K562 (cell line): ENCODE measurements around the gene ACP5. TPM values are rescaled to one million over a fixed set of nuclear protein-coding genes. Genes with fewer than 3 reads are reported as not detected.
A peak's percentile ranks its signal among the peaks of the same experiment; 100 is the strongest.

ENCODE experiments used
- ATAC-seq: fragments of 200-7000 bp; cut with Tn5 transposase; 3 replicates; pipeline ENCODE4 v1.9.1; 2020; ENCODE audit warnings: moderate library complexity
- BruUV-seq: library from RNA; stranded (reverse); fragments of 400-500 nt; replicated peaks from 2 replicates; lab custom pipeline; 2021; lab: Mats Ljungman, UMichigan
- CTCF ChIA-PET: fragments of 300-600 bp; formaldehyde crosslinking; extraction: SDS; loops from one replicate; lab custom pipeline; 2021; ENCODE audit warnings: low intra/inter-chr PET ratio; lab: Yijun Ruan, JAX
- POLR2A ChIA-PET: fragments of 300-600, 350-650 bp; sonication (Branson Sonifier 250); formaldehyde crosslinking; extraction: SDS; loops from one replicate; lab custom pipeline; 2021; ENCODE audit warnings: antibody characterized with exemption, inconsistent platforms; lab: Yijun Ruan, JAX
- DNase-seq, 4 experiments: peaks; one replicate each; pipeline versions ENCODE4 v3.0.0 to v3.0.0-alpha.2; 2011 to 2018; ENCODE audit warnings: low spot score in 3 of 4, mixed read lengths in 3 of 4; ENCODE audit errors: extremely low read depth in 1 of 4
- FAIRE-seq: peaks from 2 replicates; lab custom pipeline; 2011; peaks lifted over from hg19 to GRCh38; lab: Jason Lieb, UNC
- H2AFZ ChIP-seq: 2 replicates; pipeline ENCODE4 v1.6.0; 2011; ENCODE audit warnings: low read depth, low read length, control low read depth, inconsistent platforms
- H3K27ac ChIP-seq: fragments of 200-600 bp; 3 replicates; pipeline ENCODE4 v1.8.0; 2011; ENCODE audit warnings: low read depth, mild to moderate bottlenecking, control low read depth, inconsistent platforms, low read length, moderate library complexity, mixed read lengths; ENCODE audit errors: extremely low read depth
- H3K27me3 ChIP-seq, 2 experiments: fragments of 300-600 bp in 1 of 2; 2 replicates in 1 of 2; 3 replicates in 1 of 2; pipeline versions ENCODE4 v1.6.0 to v1.8.0; 2011; ENCODE audit warnings: inconsistent platforms in 2 of 2, low read length in 2 of 2, mild to moderate bottlenecking in 1 of 2, mixed read lengths in 1 of 2, moderate library complexity in 1 of 2; ENCODE audit not compliant: control insufficient read depth in 2 of 2, insufficient read depth in 2 of 2
- H3K36me3 ChIP-seq: fragments of 300-600 bp; 3 replicates; pipeline ENCODE4 v1.8.0; 2011; ENCODE audit warnings: mild to moderate bottlenecking, low read length, inconsistent platforms; ENCODE audit not compliant: control insufficient read depth, insufficient read depth
- H3K4me1 ChIP-seq, 2 experiments: fragments of 200-600 bp in 1 of 2; replicated peaks in 1 of 2; 2 replicates in 1 of 2; 3 replicates in 1 of 2; pipeline versions ENCODE4 v1.5.1 to v1.8.0; 2011; ENCODE audit warnings: inconsistent platforms in 2 of 2, low read length in 2 of 2, mild to moderate bottlenecking in 1 of 2, mixed read lengths in 1 of 2, moderate library complexity in 1 of 2; ENCODE audit not compliant: control insufficient read depth in 2 of 2, insufficient read depth in 2 of 2
- H3K4me2 ChIP-seq: 2 replicates; pipeline ENCODE4 v1.6.1; 2011; ENCODE audit warnings: low read length, control low read depth, inconsistent platforms, mixed read lengths; ENCODE audit not compliant: insufficient read depth
- H3K4me3 ChIP-seq: fragments of 200-600 bp; sonication (generic), shearing (Covaris generic); 2 replicates; pipeline ENCODE4 v1.5.1; 2016; ENCODE audit warnings: control low read depth, inconsistent platforms
- H3K79me2 ChIP-seq: fragments of 200-600 bp; 3 replicates; pipeline ENCODE4 v1.8.0; 2011; ENCODE audit warnings: low read length, inconsistent platforms; ENCODE audit not compliant: control insufficient read depth, insufficient read depth
- H3K9ac ChIP-seq, 2 experiments: 2 replicates each; pipeline versions ENCODE4 v1.6.0 to v1.6.1; 2011; ENCODE audit warnings: low read depth in 2 of 2, low read length in 2 of 2, control low read depth in 1 of 2, inconsistent platforms in 1 of 2, mild to moderate bottlenecking in 1 of 2, mixed read lengths in 1 of 2; ENCODE audit not compliant: insufficient read depth in 1 of 2
- H3K9me1 ChIP-seq: one replicate; pipeline ENCODE4 v1.6.0; 2011; ENCODE audit warnings: inconsistent platforms, mild to moderate bottlenecking, low read length, moderate library complexity; ENCODE audit not compliant: control insufficient read depth, insufficient read depth
- H3K9me3 ChIP-seq: replicated peaks from 2 replicates; pipeline ENCODE4 v1.5.1; 2011; ENCODE audit warnings: low read depth, low read length, inconsistent platforms; ENCODE audit not compliant: control insufficient read depth, insufficient read depth
- H4K20me1 ChIP-seq: replicated peaks from 2 replicates; pipeline ENCODE4 v1.6.1; 2011; ENCODE audit warnings: low read length, inconsistent platforms, mixed read lengths; ENCODE audit not compliant: control insufficient read depth, insufficient read depth
- BCOR ChIP-seq: fragments of 450-650 bp; IDR thresholded peaks from 2 replicates; pipeline ENCODE4 v1.6.1; 2016
- CREM ChIP-seq: IDR thresholded peaks from 2 replicates; pipeline ENCODE4 v1.6.1; 2014; ENCODE audit warnings: antibody characterized with exemption, low read depth
- DACH1 ChIP-seq: fragments of 450-650 bp; IDR thresholded peaks from 2 replicates; pipeline ENCODE4 v1.6.1; 2018; ENCODE audit not compliant: partially characterized antibody
- ESRRB ChIP-seq: fragments of 250-450 bp; sonication (Bioruptor Pico); IDR thresholded peaks from 2 replicates; pipeline ENCODE4 v1.5.0; 2020; ENCODE audit warnings: mild to moderate bottlenecking, moderate library complexity, borderline replicate concordance
- EWSR1 ChIP-seq: fragments of 450-650 bp; IDR thresholded peaks from 2 replicates; pipeline ENCODE4 v1.6.1; 2018; ENCODE audit warnings: borderline replicate concordance, mild to moderate bottlenecking, low read depth, moderate library complexity; ENCODE audit not compliant: partially characterized antibody
- HIVEP1 ChIP-seq: fragments of 250-450 bp; sonication (Bioruptor Pico); IDR thresholded peaks from 2 replicates; pipeline ENCODE4 v1.4.0; 2020; ENCODE audit warnings: mild to moderate bottlenecking
- MXI1 ChIP-seq: IDR thresholded peaks from 2 replicates; pipeline ENCODE4 v1.6.1; 2011; ENCODE audit warnings: low read depth, mild to moderate bottlenecking, improper control_type of control experiment, low read length
- POLR2G ChIP-seq: fragments of 200-400 bp; formaldehyde crosslinking; IDR thresholded peaks from 2 replicates; pipeline ENCODE4 v1.6.1; 2017; ENCODE audit warnings: low read depth, mild to moderate bottlenecking, antibody characterized with exemption, low read length, moderate library complexity
- RBFOX2 ChIP-seq: fragments of 200-400 bp; formaldehyde crosslinking; IDR thresholded peaks from 2 replicates; pipeline ENCODE4 v1.6.1; 2017; ENCODE audit warnings: low read depth, mild to moderate bottlenecking, low read length, moderate library complexity
- RBM22 ChIP-seq: fragments of 200-400 bp; formaldehyde crosslinking; IDR thresholded peaks from 2 replicates; pipeline ENCODE4 v1.6.1; 2018; ENCODE audit warnings: low read length, low read depth; ENCODE audit not compliant: poor library complexity, severe bottlenecking
- RFX7 ChIP-seq: fragments of 250-450 bp; sonication (Bioruptor Pico); IDR thresholded peaks from 2 replicates; pipeline ENCODE4 v1.5.1; 2021; ENCODE audit warnings: mild to moderate bottlenecking
- YY1 ChIP-seq, 3 experiments: IDR thresholded peaks; 2 replicates each; pipeline ENCODE4 v1.6.1; 2011; ENCODE audit warnings: low read length in 2 of 3, mild to moderate bottlenecking in 2 of 3, moderate library complexity in 2 of 3, borderline replicate concordance in 1 of 3, control low read depth in 1 of 3, low read depth in 1 of 3; ENCODE audit not compliant: insufficient read depth in 3 of 3, insufficient replicate concordance in 2 of 3, control insufficient read depth in 1 of 3, insufficient read length in 1 of 3; ENCODE audit errors: extremely low read depth in 1 of 3
- ZNF644 ChIP-seq: fragments of 200-800 bp; sonication (Bioruptor generic); IDR thresholded peaks from 2 replicates; pipeline ENCODE4 v1.6.1; 2016; ENCODE audit warnings: low read depth, missing genetic modification characterization, missing compliant biosample characterization
- ZNF695 ChIP-seq: fragments of 450-650 bp; formaldehyde crosslinking; IDR thresholded peaks from 2 replicates; pipeline ENCODE4 v1.4.0; 2020; ENCODE audit warnings: mild to moderate bottlenecking, moderate library complexity
- ZSCAN29 ChIP-seq: fragments of 450-650 bp; IDR thresholded peaks from 2 replicates; pipeline ENCODE4 v1.6.1; 2017
- WGBS: fragments of 100-300 bp; shearing (Covaris generic); methylation state at CpG from one replicate; pipeline ENCODE4 v1.1.6; 2016; ENCODE audit warnings: low coverage, mixed read lengths; ENCODE audit not compliant: insufficient coverage; ENCODE audit errors: missing lambda C conversion rate; 5-methylcytosine and 5-hydroxymethylcytosine counted together
- in situ Hi-C: fragments of 300-500 bp; cut with MboI; formaldehyde crosslinking; loops from 4 replicates; pipeline ENCODE4 v1.15.0; 2018; ENCODE audit warnings: inconsistent platforms, mixed read lengths
- intact Hi-C: fragments of 100-400 bp; cut with micrococcal nuclease; formaldehyde crosslinking; loops from 2 replicates; pipeline ENCODE4 v1.14.2; 2022
- polyA plus RNA-seq, 8 experiments: library from polyadenylated mRNA; depleted of rRNA in 4 of 8; stranded (reverse) in 5 of 8; unstranded in 3 of 8; fragments of >200 nt; fragmentation: Nextera tagmentation in 2 of 8; fragmentation: Illumina TruSeq in 1 of 8; extraction: Ambion mirVana in 2 of 8; extraction: Trizol in 1 of 8; gene quantifications; 2 replicates each; pipeline versions ENCODE4 v1.2.1 to v1.2.3, GENCODE V29; 2011 to 2014; ENCODE audit warnings: inconsistent platforms in 1 of 8, missing spikeins in 1 of 8
- total RNA-seq, 7 experiments: library from RNA; depleted of rRNA in 6 of 7; stranded (reverse); fragments of >200 nt in 6 of 7; fragmentation: Illumina TruSeq in 2 of 7; extraction: Trizol in 2 of 7; gene quantifications; 2 replicates each; pipeline versions ENCODE4 v1.2.1 to v1.2.3, GENCODE V29; 2011 to 2021; ENCODE audit warnings: low replicate concordance in 1 of 7
- TF ChIP-seq, protein P1 (sequence below), 3 experiments: IDR thresholded peaks in 2 of 3; conservative IDR thresholded peaks in 1 of 3; 2 replicates each; pipeline ENCODE4 v1.5.1; 2011 to 2012; ENCODE audit warnings: low read length in 3 of 3, mild to moderate bottlenecking in 3 of 3, control low read depth in 2 of 3, improper control_type of control experiment in 1 of 3, inconsistent platforms in 1 of 3, low read depth in 1 of 3, mixed read lengths in 1 of 3, moderate library complexity in 1 of 3; ENCODE audit not compliant: insufficient read depth in 2 of 3
- TF ChIP-seq, protein P2 (sequence below), 2 experiments: fragments of 450-650 bp in 1 of 2; sonication (generic) in 1 of 2; formaldehyde crosslinking; conservative IDR thresholded peaks; 2 replicates each; pipeline versions ENCODE4 v1.4.0 to v1.8.1; 2020 to 2022; ENCODE audit warnings: mild to moderate bottlenecking in 1 of 2, missing genetic modification reagents in 1 of 2
- TF ChIP-seq, protein P3 (sequence below): sonication (generic); formaldehyde crosslinking; IDR thresholded peaks from 2 replicates; pipeline ENCODE4 v1.8.0; 2022; ENCODE audit warnings: missing genetic modification reagents, mild to moderate bottlenecking, moderate library complexity, borderline replicate concordance

ACP5 gene
- total and polyA plus RNA-seq, 9 of the 15 experiments (the other 6 are each of a cell fraction or from before 2014, with no cell fraction given), result 0.06 to 1.1 (median 0.31) TPM; not detected in 1

DNA sequence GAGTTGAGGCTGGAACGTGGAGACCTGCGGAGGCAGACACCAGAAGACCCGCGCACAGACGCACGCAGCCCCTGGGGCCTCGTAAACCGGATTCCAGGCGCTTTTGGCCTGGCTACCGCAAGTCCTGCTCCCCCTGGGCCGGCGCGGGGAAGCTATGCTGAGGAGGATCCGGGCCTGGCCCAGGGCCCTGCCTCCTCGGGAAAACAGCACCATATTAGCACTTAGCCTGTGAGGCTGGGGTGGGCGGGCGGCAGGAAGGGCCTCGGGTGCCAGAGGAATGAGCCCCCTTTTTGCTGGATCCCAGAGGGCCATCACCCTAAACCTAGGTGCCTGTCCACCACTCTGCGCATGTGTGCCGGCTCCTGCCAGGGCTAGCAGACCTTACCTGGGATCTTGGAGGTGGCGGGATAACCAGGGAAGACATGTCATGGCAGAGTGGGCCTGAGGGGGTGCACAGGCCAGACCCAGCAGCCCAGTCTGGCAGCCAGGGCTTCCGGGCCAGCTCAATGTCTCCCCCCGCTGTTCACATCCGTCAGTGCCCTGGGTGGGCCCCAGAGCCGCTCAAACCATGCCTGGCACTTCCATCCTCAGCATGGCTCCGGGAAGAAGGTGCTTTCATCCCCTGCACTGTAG, 25.7 kb downstream of the ACP5 start:
- peaks cover 3% of the 10 kb centered on the region for H3K9me1 ChIP-seq
- no peak overlapping the region for H3K4me3 ChIP-seq
- in situ Hi-C loops (no loop called here), intact Hi-C loops (loop anchor here (1.0 kb wide), 1 partner anchor 55 kb away; no protein-coding TSS in a partner anchor)
- peaks cover 9% of the 10 kb centered on the region; the same call in 1 of the 2 replicates for H4K20me1 ChIP-seq
- ChIA-PET CTCF (interaction anchor here (0.5 kb wide), 1 partner anchor 66 kb away, joined by 5 read pairs; no protein-coding TSS in a partner anchor), POLR2A (interaction anchor here (0.5 to 0.8 kb wide), 3 partner anchors 9 to 90 kb away, joined by 3 to 5 read pairs (median 4); no protein-coding TSS in a partner anchor)
- H3K4me2 ChIP-seq, result no peak overlapping the region
- peak overlapping the region in 1 of 2 experiments; percentile 26; a peak in 1 of 4 replicates for H3K9ac ChIP-seq
- BruUV-seq, result no TSS peak
- H3K36me3 ChIP-seq, result peaks cover 45% of the 10 kb centered on the region; the same call in 1 of the 3 replicates
- 79% methylated on average over 20 of the region's 26 CpGs for whole genome bisulfite sequencing
- H2AFZ ChIP-seq, result no peak overlapping the region
- H3K27me3 ChIP-seq, result no peaks in the 10 kb centered on the region
- ATAC-seq, result peak; percentile 89
- H3K27ac ChIP-seq, result no peak overlapping the region; the same call in 2 of the 3 replicates
- DNase-seq, result peak in 3 of 4 experiments; percentile 49 to 62 (median 54)
- peaks cover 1 to 36% of the 10 kb centered on the region in 2 experiments; a peak in 4 of 5 replicates for H3K4me1 ChIP-seq
- H3K9me3 ChIP-seq, result no peaks in the 10 kb centered on the region
- H3K79me2 ChIP-seq, result peaks cover 16% of the 10 kb centered on the region
- no peak for FAIRE-seq
- TF ChIP-seq, protein P1, sequence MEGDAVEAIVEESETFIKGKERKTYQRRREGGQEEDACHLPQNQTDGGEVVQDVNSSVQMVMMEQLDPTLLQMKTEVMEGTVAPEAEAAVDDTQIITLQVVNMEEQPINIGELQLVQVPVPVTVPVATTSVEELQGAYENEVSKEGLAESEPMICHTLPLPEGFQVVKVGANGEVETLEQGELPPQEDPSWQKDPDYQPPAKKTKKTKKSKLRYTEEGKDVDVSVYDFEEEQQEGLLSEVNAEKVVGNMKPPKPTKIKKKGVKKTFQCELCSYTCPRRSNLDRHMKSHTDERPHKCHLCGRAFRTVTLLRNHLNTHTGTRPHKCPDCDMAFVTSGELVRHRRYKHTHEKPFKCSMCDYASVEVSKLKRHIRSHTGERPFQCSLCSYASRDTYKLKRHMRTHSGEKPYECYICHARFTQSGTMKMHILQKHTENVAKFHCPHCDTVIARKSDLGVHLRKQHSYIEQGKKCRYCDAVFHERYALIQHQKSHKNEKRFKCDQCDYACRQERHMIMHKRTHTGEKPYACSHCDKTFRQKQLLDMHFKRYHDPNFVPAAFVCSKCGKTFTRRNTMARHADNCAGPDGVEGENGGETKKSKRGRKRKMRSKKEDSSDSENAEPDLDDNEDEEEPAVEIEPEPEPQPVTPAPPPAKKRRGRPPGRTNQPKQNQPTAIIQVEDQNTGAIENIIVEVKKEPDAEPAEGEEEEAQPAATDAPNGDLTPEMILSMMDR (IDR thresholded peaks at IDR 0.05 in 2 of 3, conservative IDR thresholded peaks at IDR 0.05 in 1 of 3; ENCODE audit: insufficient read depth in 2 of 3, low read depth in 1 of 3, low read length in 3 of 3), result peak; percentile 61 to 77 (median 64); a peak in 5 of 6 replicates
- TF ChIP-seq DACH1 (peak; percentile 20), MXI1 (no peak), RBFOX2 (peak; percentile 49), ZNF644 (tag) (no peak), EWSR1 (no peak), ESRRB (CRISPR knock-in tag) (no peak), CREM (no peak), ZNF695 (CRISPR knock-in tag) (no peak), BCOR (no peak), YY1 (IDR thresholded peaks at IDR 0.05; ENCODE audit: borderline replicate concordance in 1 of 3, control insufficient read depth in 1 of 3, extremely low read depth in 1 of 3, insufficient read depth in 3 of 3, insufficient read length in 1 of 3, insufficient replicate concordance in 2 of 3, low read depth in 1 of 3, low read length in 2 of 3) (peak in 1 of 3 experiments; percentile 17), HIVEP1 (CRISPR knock-in tag) (no peak), RBM22 (peak; percentile 25), RFX7 (no peak), POLR2G (peak; percentile 74), ZSCAN29 (no peak)
- TF ChIP-seq, protein P2, sequence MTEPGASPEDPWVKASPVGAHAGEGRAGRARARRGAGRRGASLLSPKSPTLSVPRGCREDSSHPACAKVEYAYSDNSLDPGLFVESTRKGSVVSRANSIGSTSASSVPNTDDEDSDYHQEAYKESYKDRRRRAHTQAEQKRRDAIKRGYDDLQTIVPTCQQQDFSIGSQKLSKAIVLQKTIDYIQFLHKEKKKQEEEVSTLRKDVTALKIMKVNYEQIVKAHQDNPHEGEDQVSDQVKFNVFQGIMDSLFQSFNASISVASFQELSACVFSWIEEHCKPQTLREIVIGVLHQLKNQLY (CRISPR knock-in tag; conservative IDR thresholded peaks at IDR 0.05), result no peak
- TF ChIP-seq, protein P3, sequence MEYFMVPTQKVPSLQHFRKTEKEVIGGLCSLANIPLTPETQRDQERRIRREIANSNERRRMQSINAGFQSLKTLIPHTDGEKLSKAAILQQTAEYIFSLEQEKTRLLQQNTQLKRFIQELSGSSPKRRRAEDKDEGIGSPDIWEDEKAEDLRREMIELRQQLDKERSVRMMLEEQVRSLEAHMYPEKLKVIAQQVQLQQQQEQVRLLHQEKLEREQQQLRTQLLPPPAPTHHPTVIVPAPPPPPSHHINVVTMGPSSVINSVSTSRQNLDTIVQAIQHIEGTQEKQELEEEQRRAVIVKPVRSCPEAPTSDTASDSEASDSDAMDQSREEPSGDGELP, result peak; percentile 37; the same call in 1 of the 2 replicates
